Measurements from ENCODE around the gene AVEN. TPM values are rescaled to one million over a fixed set of nuclear protein-coding genes. Genes with fewer than 3 reads are reported as not detected.

Gene AVEN
- total and polyA plus RNA-seq, 2 of the 8 experiments (the other 6 are each of a cell fraction or from before 2014, with no cell fraction given) = 5.5 to 17.0 TPM

GRCh38 chr15:33908406-33908805 lies 130.6 kb downstream of the AVEN start:
- no peak overlapping the region for H3K23ac ChIP-seq (ENCODE audit: insufficient read length)
- no peak overlapping the region for H2BK20ac ChIP-seq (ENCODE audit: low read length)
- H4K5ac ChIP-seq (ENCODE audit: insufficient read length, low read depth, low read length) = no peak overlapping the region
- H3K36me3 ChIP-seq (ENCODE audit: control insufficient read depth in 2 of 4, insufficient read depth in 4 of 4, low read length in 3 of 4) = no peaks in the 10 kb centered on the region
- H3K18ac ChIP-seq (ENCODE audit: extremely low read depth, low read length) = no peak overlapping the region
- no peak overlapping the region for H4K8ac ChIP-seq (ENCODE audit: extremely low read depth, insufficient read depth, low read length)
- H3K23me2 ChIP-seq (ENCODE audit: low read depth, low read length) = no peaks in the 10 kb centered on the region
- FAIRE-seq = no peak
- no peak overlapping the region for H3K9ac ChIP-seq (replicated peaks in 1 of 4; ENCODE audit: extremely low read depth in 1 of 4, low read depth in 3 of 4, low read length in 3 of 4)
- no peaks in the 10 kb centered on the region for H3K79me2 ChIP-seq (ENCODE audit: control insufficient read depth in 1 of 2, insufficient read depth in 2 of 2, low read length in 2 of 2)
- no peaks in the 10 kb centered on the region for H4K20me1 ChIP-seq (replicated peaks in 1 of 2; ENCODE audit: control insufficient read depth in 1 of 2, insufficient read depth in 2 of 2, low read length in 2 of 2)
- no peak overlapping the region for H3K27ac ChIP-seq (ENCODE audit: low read depth, low read length)
- no peak overlapping the region for H2AK5ac ChIP-seq (ENCODE audit: low read depth, low read length)
- no peaks in the 10 kb centered on the region for H3K79me1 ChIP-seq (ENCODE audit: low read depth, low read length)
- CTCF ChIA-PET (ENCODE audit: partially characterized antibody) = interaction anchor here (0.7 to 1.0 kb wide), 2 partner anchors 10 to 64 kb away, joined by 3 read pairs; no protein-coding TSS in a partner anchor
- WGBS, 2 experiments (ENCODE audit: extremely low coverage in 1 of 2, insufficient coverage in 1 of 2, insufficient read length in 1 of 2, insufficient replicate concordance in 2 of 2, low coverage in 1 of 2, low lambda C conversion rate in 2 of 2, missing lambda C conversion rate in 1 of 2) = 91% methylated on average over 3 of the region's 3 CpGs; no CpG with 5 or more reads in 1 of the 2 experiments
- DNase-seq (ENCODE audit: low read depth in 1 of 2, low spot score in 2 of 2) = no peak
- H4K91ac ChIP-seq (replicated peaks; ENCODE audit: insufficient read length, low read length) = no peak overlapping the region
- peaks cover 0 to 4% (median 4%) of the 10 kb centered on the region in 4 experiments; a peak in 3 of 7 replicates for H3K4me1 ChIP-seq (replicated peaks in 1 of 4; ENCODE audit: control insufficient read depth in 3 of 4, insufficient read depth in 4 of 4, low read length in 3 of 4)
- no peak overlapping the region for H2BK12ac ChIP-seq (ENCODE audit: low read depth, low read length)
- no peak overlapping the region for H2BK120ac ChIP-seq (replicated peaks; ENCODE audit: low read depth, low read length)
- H2AFZ ChIP-seq (ENCODE audit: low read length) = no peak overlapping the region
- H3K4me2 ChIP-seq (ENCODE audit: insufficient read depth in 1 of 2, low read depth in 2 of 2, low read length in 2 of 2) = no peak overlapping the region
- no peaks in the 10 kb centered on the region for H3K9me3 ChIP-seq (ENCODE audit: insufficient read depth in 2 of 2, low read depth in 1 of 2, low read length in 1 of 2)
- no peak overlapping the region for H3K56ac ChIP-seq (replicated peaks; ENCODE audit: insufficient read length, low read depth, low read length)
- H2BK5ac ChIP-seq (ENCODE audit: low read depth, low read length) = no peak overlapping the region
- H2BK15ac ChIP-seq (ENCODE audit: low read length) = no peak overlapping the region
- POLR2A ChIA-PET (ENCODE audit: partially characterized antibody) = interaction anchor here (0.7 kb wide), 1 partner anchor 21 kb away, joined by 3 read pairs; no protein-coding TSS in a partner anchor
- no peak overlapping the region for H3K14ac ChIP-seq (ENCODE audit: insufficient read length)
- no peak overlapping the region for H3K4me3 ChIP-seq (ENCODE audit: extremely low read depth in 1 of 4, insufficient read depth in 2 of 4, low read depth in 3 of 4, low read length in 4 of 4)
- H3K27me3 ChIP-seq (replicated peaks in 1 of 4; ENCODE audit: control insufficient read depth in 3 of 4, extremely low read depth in 1 of 4, insufficient read depth in 3 of 4, low read length in 3 of 4) = no peaks in the 10 kb centered on the region
- no peak overlapping the region for H3K4ac ChIP-seq (replicated peaks; ENCODE audit: insufficient read length, low read depth, low read length)
- TF ChIP-seq HDAC2 (IDR thresholded peaks at IDR 0.05; ENCODE audit: borderline replicate concordance in 1 of 2, low read depth in 2 of 2, low read length in 2 of 2) (no peak), PHF8 (conservative IDR thresholded peaks at IDR 0.05; ENCODE audit: low read depth, low read length) (no peak), BRCA1 (IDR thresholded peaks at IDR 0.05; ENCODE audit: low read depth, low read length) (no peak), ASH2L (IDR thresholded peaks at IDR 0.05; ENCODE audit: low read length) (no peak), TAF1 (IDR thresholded peaks at IDR 0.05; ENCODE audit: low read depth, low read length) (no peak), GABPA (IDR thresholded peaks at IDR 0.05; ENCODE audit: borderline replicate concordance, insufficient read depth, low read length) (no peak), KDM4A (IDR thresholded peaks at IDR 0.05; ENCODE audit: low read depth, low read length, severe bottlenecking) (no peak), SUZ12 (IDR thresholded peaks at IDR 0.05; ENCODE audit: low read length) (no peak), CTBP2 (IDR thresholded peaks at IDR 0.05; ENCODE audit: borderline replicate concordance, insufficient read depth, insufficient read length, low read length) (no peak), RBBP5 (IDR thresholded peaks at IDR 0.05; ENCODE audit: borderline replicate concordance, low read depth, low read length) (no peak)

All from H1 (cell line).